ENCODE measurements around the gene TP53I3. TPM values are rescaled to one million over a fixed set of nuclear protein-coding genes. Genes with fewer than 3 reads are reported as not detected.

TP53I3 gene
- total RNA-seq = 69.6 and 87.6 TPM in 2 replicates

- Histone ChIP-seq H3K27me3 (ENCODE audit: control insufficient read depth, insufficient read depth, low read length) (no peaks in the 10 kb centered on the region), H3K4me3 (ENCODE audit: low read depth, low read length) (peak within 1 kb of the TSS; percentile 66), H3K36me3 (ENCODE audit: control insufficient read depth, insufficient read depth, low read length) (peaks cover 2% of the 10 kb centered on the region)
- TF ChIP-seq, protein P1, sequence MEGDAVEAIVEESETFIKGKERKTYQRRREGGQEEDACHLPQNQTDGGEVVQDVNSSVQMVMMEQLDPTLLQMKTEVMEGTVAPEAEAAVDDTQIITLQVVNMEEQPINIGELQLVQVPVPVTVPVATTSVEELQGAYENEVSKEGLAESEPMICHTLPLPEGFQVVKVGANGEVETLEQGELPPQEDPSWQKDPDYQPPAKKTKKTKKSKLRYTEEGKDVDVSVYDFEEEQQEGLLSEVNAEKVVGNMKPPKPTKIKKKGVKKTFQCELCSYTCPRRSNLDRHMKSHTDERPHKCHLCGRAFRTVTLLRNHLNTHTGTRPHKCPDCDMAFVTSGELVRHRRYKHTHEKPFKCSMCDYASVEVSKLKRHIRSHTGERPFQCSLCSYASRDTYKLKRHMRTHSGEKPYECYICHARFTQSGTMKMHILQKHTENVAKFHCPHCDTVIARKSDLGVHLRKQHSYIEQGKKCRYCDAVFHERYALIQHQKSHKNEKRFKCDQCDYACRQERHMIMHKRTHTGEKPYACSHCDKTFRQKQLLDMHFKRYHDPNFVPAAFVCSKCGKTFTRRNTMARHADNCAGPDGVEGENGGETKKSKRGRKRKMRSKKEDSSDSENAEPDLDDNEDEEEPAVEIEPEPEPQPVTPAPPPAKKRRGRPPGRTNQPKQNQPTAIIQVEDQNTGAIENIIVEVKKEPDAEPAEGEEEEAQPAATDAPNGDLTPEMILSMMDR (IDR thresholded peaks at IDR 0.05; ENCODE audit: insufficient read depth, low read length, poor library complexity, severe bottlenecking) = no peak
- peak; percentile 51 for DNase-seq (ENCODE audit: low read depth)
Observed at GRCh38 chr2:24084386-24085199, at the start of gene TP53I3. Gene TP53I3, minus strand, starts transcription at chr2:24084834. Its CDS starts 508 bp downstream, at chr2:24084326.

- DNase-seq (ENCODE audit: low read depth) = no peak
- Histone ChIP-seq H3K4me3 (ENCODE audit: low read depth, low read length) (no peak overlapping the region), H3K36me3 (ENCODE audit: control insufficient read depth, insufficient read depth, low read length) (no peaks in the 10 kb centered on the region), H3K27me3 (ENCODE audit: control insufficient read depth, insufficient read depth, low read length) (no peaks in the 10 kb centered on the region)
- TF ChIP-seq, protein P1 (IDR thresholded peaks at IDR 0.05; ENCODE audit: insufficient read depth, low read length, poor library complexity, severe bottlenecking) = no peak
Observed at GRCh38 chr2:24132543-24132942, 47.9 kb upstream of the TP53I3 start.

- TF ChIP-seq, protein P1 (IDR thresholded peaks at IDR 0.05; ENCODE audit: insufficient read depth, low read length, poor library complexity, severe bottlenecking) = no peak
- Histone ChIP-seq H3K27me3 (ENCODE audit: control insufficient read depth, insufficient read depth, low read length) (no peaks in the 10 kb centered on the region), H3K36me3 (ENCODE audit: control insufficient read depth, insufficient read depth, low read length) (no peaks in the 10 kb centered on the region), H3K4me3 (ENCODE audit: low read depth, low read length) (no peak overlapping the region)
- no peak for DNase-seq (ENCODE audit: low read depth)
Observed at GRCh38 chr2:24125956-24126355, 41.3 kb upstream of the TP53I3 start.

- TF ChIP-seq, protein P1 (IDR thresholded peaks at IDR 0.05; ENCODE audit: insufficient read depth, low read length, poor library complexity, severe bottlenecking) = no peak
- peak overlapping the region; percentile 69 for H3K4me3 ChIP-seq (ENCODE audit: low read depth, low read length)
- DNase-seq (ENCODE audit: low read depth) = no peak
Observed at GRCh38 chr2:24123922-24124580, 39.4 kb upstream of the TP53I3 start.

GRCh38 chr2:24123195-24123921 is 38.7 kb upstream of the TP53I3 start, which contains the start of the genes FAM228B and PFN4:
Gene FAM228B, plus strand, starts transcription at chr2:24123469. Its CDS starts 893 bp downstream, at chr2:24124362.
Gene PFN4, minus strand, starts transcription at chr2:24123334. Its CDS starts 799 bp downstream, at chr2:24122535.
- DNase-seq (ENCODE audit: low read depth) = no peak
- Histone ChIP-seq H3K4me3 (ENCODE audit: low read depth, low read length) (peak within 1 kb of the TSS; percentile 69), H3K36me3 (ENCODE audit: control insufficient read depth, insufficient read depth, low read length) (no peaks in the 10 kb centered on the region), H3K27me3 (ENCODE audit: control insufficient read depth, insufficient read depth, low read length) (no peaks in the 10 kb centered on the region)
- TF ChIP-seq, protein P1 (IDR thresholded peaks at IDR 0.05; ENCODE audit: insufficient read depth, low read length, poor library complexity, severe bottlenecking) = no peak

More at GRCh38 chr2:24123922-24124580, 39.4 kb upstream of the TP53I3 start:
- Histone ChIP-seq H3K36me3 (ENCODE audit: control insufficient read depth, insufficient read depth, low read length) (no peaks in the 10 kb centered on the region), H3K27me3 (ENCODE audit: control insufficient read depth, insufficient read depth, low read length) (no peaks in the 10 kb centered on the region)

Measured in kidney epithelial cell (primary cell).